ENCODE measurements around the gene SPATA12.
"Not testable (repeated sequence)": the region's sequence is repeated elsewhere in the genome, so short reads cannot be mapped to it uniquely, and the experiment has no call there.

The SPATA12 gene

GRCh38 chr3:57081173-57081572 lies 20.7 kb downstream of the SPATA12 start:
- Histone ChIP-seq H3K4me3 (ENCODE audit: low read length, poor library complexity, severe bottlenecking) (no peak overlapping the region), H3F3A (ENCODE audit: low read depth) (no peaks in the 10 kb centered on the region), H3K9me2 (replicated peaks; ENCODE audit: low read depth, low read length) (no peaks in the 10 kb centered on the region), H3K27me3 (ENCODE audit: insufficient read depth, low read length, poor library complexity, severe bottlenecking) (no peaks in the 10 kb centered on the region), H3K9me3 (ENCODE audit: insufficient read depth, low read depth, low read length) (no peaks in the 10 kb centered on the region), H3K79me2 (ENCODE audit: insufficient read depth, low read length) (no peaks in the 10 kb centered on the region), H3K36me3 (ENCODE audit: insufficient read depth, low read length) (no peaks in the 10 kb centered on the region), H3K4me2 (ENCODE audit: low read depth, low read length, poor library complexity, severe bottlenecking) (no peak overlapping the region), H3K4me1 (ENCODE audit: insufficient read depth, low read length, poor library complexity, severe bottlenecking) (peaks cover 9% of the 10 kb centered on the region), H2AFZ (ENCODE audit: low read length) (no peak overlapping the region), H3K9ac (ENCODE audit: low read depth, low read length, poor library complexity, severe bottlenecking) (no peak overlapping the region), H4K20me1 (ENCODE audit: insufficient read depth, low read length, poor library complexity, severe bottlenecking) (no peaks in the 10 kb centered on the region)
- TF ChIP-seq EZH2phosphoT487 (IDR thresholded peaks at IDR 0.05; ENCODE audit: borderline replicate concordance): no peak
- no peak for TF ChIP-seq CTCF (conservative IDR thresholded peaks at IDR 0.05; ENCODE audit: low read length)

- Histone ChIP-seq H3K9ac (ENCODE audit: low read depth, low read length, poor library complexity, severe bottlenecking) (no peak overlapping the region), H3K36me3 (ENCODE audit: insufficient read depth, low read length) (no peaks in the 10 kb centered on the region), H3K4me1 (ENCODE audit: insufficient read depth, low read length, poor library complexity, severe bottlenecking) (peaks cover 5% of the 10 kb centered on the region), H3K27me3 (ENCODE audit: insufficient read depth, low read length, poor library complexity, severe bottlenecking) (no peaks in the 10 kb centered on the region), H3K79me2 (ENCODE audit: insufficient read depth, low read length) (no peaks in the 10 kb centered on the region), H3K9me2 (replicated peaks; ENCODE audit: low read depth, low read length) (no peaks in the 10 kb centered on the region), H2AFZ (ENCODE audit: low read length) (no peak overlapping the region), H4K20me1 (ENCODE audit: insufficient read depth, low read length, poor library complexity, severe bottlenecking) (no peaks in the 10 kb centered on the region), H3K4me2 (ENCODE audit: low read depth, low read length, poor library complexity, severe bottlenecking) (no peak overlapping the region), H3K9me3 (ENCODE audit: insufficient read depth, low read depth, low read length) (no peaks in the 10 kb centered on the region), H3F3A (ENCODE audit: low read depth) (no peaks in the 10 kb centered on the region), H3K4me3 (ENCODE audit: low read length, poor library complexity, severe bottlenecking) (no peak overlapping the region)
- TF ChIP-seq EZH2phosphoT487 (IDR thresholded peaks at IDR 0.05; ENCODE audit: borderline replicate concordance): no peak
- no peak for TF ChIP-seq CTCF (conservative IDR thresholded peaks at IDR 0.05; ENCODE audit: low read length)
Observed at GRCh38 chr3:57082481-57082880, 22.0 kb downstream of the SPATA12 start.

- H3K36me3 ChIP-seq (ENCODE audit: insufficient read depth, low read length); H3K9me2 ChIP-seq (replicated peaks; ENCODE audit: low read depth, low read length); H3K4me3 ChIP-seq (ENCODE audit: low read length, poor library complexity, severe bottlenecking); H3K79me2 ChIP-seq (ENCODE audit: insufficient read depth, low read length); H3K4me2 ChIP-seq (ENCODE audit: low read depth, low read length, poor library complexity, severe bottlenecking); H3K4me1 ChIP-seq (ENCODE audit: insufficient read depth, low read length, poor library complexity, severe bottlenecking); H3F3A ChIP-seq (ENCODE audit: low read depth); H4K20me1 ChIP-seq (ENCODE audit: insufficient read depth, low read length, poor library complexity, severe bottlenecking); H2AFZ ChIP-seq (ENCODE audit: low read length); H3K9me3 ChIP-seq (ENCODE audit: insufficient read depth, low read depth, low read length); H3K9ac ChIP-seq (ENCODE audit: low read depth, low read length, poor library complexity, severe bottlenecking); H3K27me3 ChIP-seq (ENCODE audit: insufficient read depth, low read length, poor library complexity, severe bottlenecking): not testable (repeated sequence)
Observed at GRCh38 chr3:57083266-57083995, 23.0 kb downstream of the SPATA12 start.

DNA sequence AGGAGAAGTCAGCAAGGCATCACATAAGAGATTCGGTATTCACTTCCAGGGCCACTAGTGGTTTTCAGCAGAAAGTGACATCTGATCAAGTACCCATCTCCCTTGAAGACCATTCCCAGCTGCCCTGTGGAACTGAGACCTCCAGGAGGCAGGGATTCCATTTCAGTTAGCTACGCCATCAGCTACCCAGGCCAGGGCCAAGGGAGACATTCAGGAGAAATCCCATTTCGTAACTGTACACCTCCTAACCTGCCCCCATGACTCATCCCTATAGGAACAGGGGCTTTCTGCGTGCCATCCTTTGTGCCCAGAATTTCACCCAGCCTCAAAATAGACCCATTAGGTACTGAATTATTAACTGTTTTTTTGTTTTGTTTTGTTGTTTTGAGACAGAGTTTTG lies 24.7 kb downstream of the SPATA12 start:
- no peak overlapping the region for H3K4me2 ChIP-seq (ENCODE audit: low read depth, low read length, poor library complexity, severe bottlenecking)
- no peaks in the 10 kb centered on the region for H3K79me2 ChIP-seq (ENCODE audit: insufficient read depth, low read length)
- no peaks in the 10 kb centered on the region for H3K9me3 ChIP-seq (ENCODE audit: insufficient read depth, low read depth, low read length)
- no peaks in the 10 kb centered on the region for H3K9me2 ChIP-seq (replicated peaks; ENCODE audit: low read depth, low read length)
- H3K36me3 ChIP-seq (ENCODE audit: insufficient read depth, low read length): no peaks in the 10 kb centered on the region
- TF ChIP-seq EZH2phosphoT487 (IDR thresholded peaks at IDR 0.05; ENCODE audit: borderline replicate concordance): no peak
- no peak for TF ChIP-seq CTCF (conservative IDR thresholded peaks at IDR 0.05; ENCODE audit: low read length)
- H3K4me1 ChIP-seq (ENCODE audit: insufficient read depth, low read length, poor library complexity, severe bottlenecking): no peaks in the 10 kb centered on the region
- no peak overlapping the region for H2AFZ ChIP-seq (ENCODE audit: low read length)
- H4K20me1 ChIP-seq (ENCODE audit: insufficient read depth, low read length, poor library complexity, severe bottlenecking): no peaks in the 10 kb centered on the region
- no peak overlapping the region for H3K4me3 ChIP-seq (ENCODE audit: low read length, poor library complexity, severe bottlenecking)
- no peaks in the 10 kb centered on the region for H3K27me3 ChIP-seq (ENCODE audit: insufficient read depth, low read length, poor library complexity, severe bottlenecking)
- no peak overlapping the region for H3K9ac ChIP-seq (ENCODE audit: low read depth, low read length, poor library complexity, severe bottlenecking)
- no peaks in the 10 kb centered on the region for H3F3A ChIP-seq (ENCODE audit: low read depth)
